ENCODE data around the gene MCAT. TPM values are rescaled to one million over a fixed set of nuclear protein-coding genes. Genes with fewer than 3 reads are reported as not detected.
"Not testable (repeated sequence)": the region's sequence is repeated elsewhere in the genome, so short reads cannot be mapped to it uniquely, and the experiment has no call there.

Gene MCAT
- total RNA-seq, 1 experiment from 2014 or later, result 17.5 TPM

DNA sequence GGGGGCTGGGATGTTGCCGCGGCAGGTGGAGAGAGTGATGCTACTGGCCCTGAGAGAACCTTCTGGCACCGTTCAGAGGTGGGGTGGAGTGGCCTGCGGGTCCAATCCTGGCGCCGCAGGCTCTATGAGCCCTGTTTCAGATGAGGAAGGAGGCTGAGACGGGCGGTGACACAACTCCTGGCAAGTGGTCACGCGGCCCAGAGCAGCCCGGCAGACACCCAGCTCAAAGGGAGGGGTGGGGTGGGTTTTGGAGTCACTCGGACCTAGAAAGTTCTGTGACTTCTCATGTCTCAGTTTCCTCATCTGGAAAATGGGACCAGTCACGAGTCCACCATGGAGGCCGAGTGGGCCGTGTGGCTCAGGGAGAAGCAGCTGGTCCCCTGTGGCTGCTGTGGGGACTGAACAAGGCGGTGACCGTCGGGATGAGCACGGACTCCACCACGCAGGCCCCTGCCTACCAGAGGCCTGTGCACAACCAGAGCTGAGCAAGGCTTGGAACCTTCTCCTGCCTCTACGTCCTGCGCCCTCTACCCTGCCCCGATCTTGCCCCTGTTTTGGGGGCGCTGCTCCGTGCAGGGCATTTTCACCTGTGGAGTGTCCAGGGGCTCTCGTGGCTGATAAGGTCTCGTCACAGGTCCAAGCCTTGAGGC lies 11.8 kb upstream of the MCAT start:
- no peak for DNase-seq (ENCODE audit: low read depth)

DNA sequence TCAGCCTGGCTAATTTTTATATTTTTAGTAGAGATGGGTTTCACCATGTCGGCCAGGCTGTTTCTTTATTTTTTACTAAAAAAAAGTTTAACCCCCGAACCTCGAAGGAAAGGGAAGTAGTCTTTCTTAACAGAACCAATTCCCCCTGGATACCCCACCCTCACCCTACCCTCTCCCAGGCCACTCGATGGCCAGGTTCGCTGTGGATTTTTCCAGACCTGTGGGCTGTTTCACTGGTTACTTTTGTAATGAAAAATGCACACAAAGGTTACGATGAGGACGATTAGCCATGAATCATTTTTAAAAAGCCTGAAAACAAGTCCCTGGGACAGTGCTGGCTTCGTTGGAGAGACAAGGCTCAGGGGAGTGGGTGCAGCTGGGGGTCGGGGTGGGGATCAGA lies 10.7 kb upstream of the MCAT start:
- no peak for DNase-seq (ENCODE audit: low read depth)

- peak; percentile 71 for DNase-seq (ENCODE audit: low read depth)
These were observed 9.3 kb upstream of the MCAT start for GRCh38 chr22:43152357-43153071.

DNA sequence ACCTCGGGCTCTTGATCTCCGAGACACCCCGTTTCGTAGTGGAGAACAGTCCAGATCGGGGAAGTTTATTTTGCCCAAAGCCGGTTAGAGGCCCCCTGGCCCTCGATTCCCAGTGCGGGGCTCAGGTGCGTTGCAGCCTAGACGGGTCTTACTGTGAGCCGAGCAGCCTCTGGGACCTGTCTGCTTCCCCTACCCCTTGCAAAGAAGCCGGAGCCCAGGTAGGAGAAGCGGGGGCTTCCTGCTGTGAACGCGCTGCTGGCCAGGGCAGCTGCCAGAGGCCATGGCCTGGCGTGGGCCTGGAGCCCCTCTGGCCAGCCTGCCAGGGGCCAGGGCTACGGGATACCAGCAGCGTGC lies 8.8 kb upstream of the MCAT start:
- DNase-seq (ENCODE audit: low read depth), result no peak

DNA sequence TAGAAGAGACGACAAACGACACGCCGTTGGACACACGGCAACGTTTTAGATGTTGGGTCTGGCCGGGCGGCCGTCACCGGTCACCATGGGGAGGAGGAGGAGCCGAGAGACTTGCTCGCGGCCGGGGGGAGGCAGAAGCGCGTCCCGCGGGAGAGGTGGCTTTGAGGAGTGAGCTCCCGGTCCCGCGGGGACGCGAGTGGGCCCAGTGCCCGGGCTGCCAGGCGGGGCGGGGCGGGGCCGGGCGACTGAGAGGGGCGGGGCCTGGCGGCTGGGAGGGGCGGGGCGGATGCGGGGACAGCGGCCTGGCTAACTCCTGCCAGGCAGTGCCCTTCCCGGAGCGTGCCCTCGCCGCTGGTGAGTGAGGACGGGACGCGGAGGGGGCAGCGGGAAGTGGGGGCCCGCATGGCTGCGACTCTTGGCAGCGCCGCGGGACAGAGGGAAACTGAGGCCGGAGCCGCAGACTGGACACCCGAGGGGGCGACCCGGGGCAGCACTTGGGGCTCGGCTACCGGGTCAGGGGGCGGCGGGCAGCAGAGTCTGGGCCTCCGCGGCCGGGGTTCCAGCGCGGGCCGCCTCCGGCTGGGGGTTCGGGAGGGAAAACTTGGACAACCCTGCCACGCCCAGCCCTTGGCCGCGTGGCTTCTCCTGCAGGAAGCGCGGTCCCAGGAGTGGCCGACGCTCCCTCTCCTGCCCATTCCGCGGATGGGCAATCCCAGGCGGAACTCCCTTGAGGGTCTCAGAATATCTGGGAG lies 8.2 kb upstream of the MCAT start, which contains the start of gene TSPO:
TSPO (plus strand) TSS at position 309 of the 752 bp plus-strand sequence. CDS start 7,680 bp downstream, outside the sequence.
- DNase-seq (ENCODE audit: low read depth), result peak; percentile 58

DNA sequence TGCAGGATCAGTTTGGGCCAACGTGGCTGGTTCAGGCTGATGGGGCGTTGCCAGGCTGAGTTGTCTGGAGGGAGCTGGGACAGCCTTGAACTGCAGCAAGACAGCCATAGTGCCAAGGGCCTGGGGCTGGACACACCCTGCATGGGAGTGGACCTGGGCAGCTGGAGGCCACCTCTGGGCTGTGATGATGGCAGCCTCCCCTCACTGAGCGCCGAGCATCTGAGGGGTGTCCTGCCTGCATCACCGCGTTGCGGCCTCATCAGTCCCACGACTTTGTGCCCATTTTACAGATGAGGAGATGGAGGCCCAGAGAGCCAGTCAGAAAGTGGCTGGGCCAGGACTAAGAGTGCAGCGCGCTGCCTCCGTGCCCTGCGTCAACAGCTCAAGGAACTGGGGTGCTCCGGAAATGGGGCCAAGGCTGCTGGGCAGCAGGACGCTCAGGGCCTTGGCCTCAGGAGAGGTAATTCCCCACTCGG lies 7.6 kb upstream of the MCAT start:
- no peak for DNase-seq (ENCODE audit: low read depth)

DNA sequence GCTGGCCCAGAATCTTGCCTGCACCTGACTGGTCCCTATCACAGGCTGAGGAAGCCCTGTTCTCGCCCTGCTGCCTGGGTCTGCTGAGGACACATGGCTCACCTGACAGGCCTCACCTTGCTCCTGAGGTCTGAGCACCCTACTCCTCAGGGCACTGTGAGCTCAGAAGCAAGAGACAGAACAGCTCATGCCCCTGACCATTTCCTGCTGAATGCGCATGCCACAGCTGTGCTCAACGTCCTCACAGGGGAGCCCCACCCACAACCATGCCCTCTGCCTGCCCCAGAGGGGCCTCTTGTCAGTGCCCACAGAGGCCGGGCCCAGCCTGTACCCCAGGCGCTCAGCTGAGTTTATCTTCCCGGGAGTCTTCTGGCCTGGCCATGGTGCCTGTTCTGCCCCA lies 5.4 kb upstream of the MCAT start:
- DNase-seq (ENCODE audit: low read depth), result no peak

DNA sequence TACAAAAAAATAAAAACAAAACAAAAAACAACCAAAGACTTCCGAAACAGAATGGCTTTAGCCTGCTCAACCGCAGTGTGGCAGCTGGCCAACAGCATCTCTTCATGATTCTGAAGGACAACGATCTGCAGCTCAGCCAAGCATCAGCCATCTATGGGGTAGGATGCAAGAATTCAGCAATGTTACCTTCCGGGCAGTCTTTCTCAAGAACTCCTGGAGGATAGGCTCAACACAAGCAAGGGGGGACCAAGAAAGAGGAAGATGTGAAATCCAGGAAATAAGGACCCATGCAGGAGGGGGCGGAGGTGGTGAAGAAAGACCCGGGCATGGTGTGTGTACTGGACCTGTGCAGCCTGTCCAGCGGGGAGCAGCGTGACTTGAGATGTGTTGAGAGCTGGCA lies 4.6 kb upstream of the MCAT start:
- no peak for DNase-seq (ENCODE audit: low read depth)

DNA sequence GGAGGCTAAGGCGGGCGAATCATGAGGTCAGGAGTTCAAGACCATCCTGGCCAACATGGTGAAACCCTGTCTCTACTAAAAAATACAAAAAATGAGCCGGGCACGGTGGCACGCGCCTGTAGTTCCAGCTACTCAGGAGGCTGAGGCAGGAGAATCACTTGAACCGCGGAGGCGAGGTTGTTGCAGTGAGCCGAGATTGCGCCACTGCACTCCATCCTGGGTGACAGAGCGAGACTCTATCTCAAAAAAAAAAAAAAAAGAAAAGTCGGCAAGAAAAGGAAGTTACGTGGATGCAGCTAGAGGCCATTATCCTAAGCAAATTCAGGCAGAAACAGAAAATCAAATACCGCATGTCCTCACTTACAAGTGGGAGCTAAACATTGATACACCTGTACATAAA lies 3.1 kb upstream of the MCAT start:
- DNase-seq (ENCODE audit: low read depth), result not testable (repeated sequence)

DNA sequence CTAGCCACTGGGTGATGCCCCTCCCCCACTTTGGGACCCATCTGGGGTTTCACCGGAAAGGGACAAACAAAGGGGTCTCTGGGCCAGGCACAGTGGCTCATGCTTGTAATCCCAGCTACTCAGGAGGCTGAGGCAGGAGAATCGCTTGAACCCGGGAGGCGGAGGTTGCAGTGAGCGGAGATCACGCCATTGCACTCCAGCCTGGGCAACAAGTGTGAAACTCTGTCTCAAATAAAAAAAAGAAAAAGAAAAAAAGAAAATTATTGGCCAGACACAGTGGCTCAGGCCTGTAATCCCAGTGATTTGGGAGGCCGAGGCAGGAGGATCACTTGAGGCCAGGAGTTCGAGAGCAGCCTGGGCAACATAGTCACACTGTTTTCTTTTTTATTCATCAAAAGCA lies 2.2 kb upstream of the MCAT start:
- not testable (repeated sequence) for DNase-seq (ENCODE audit: low read depth)

DNA sequence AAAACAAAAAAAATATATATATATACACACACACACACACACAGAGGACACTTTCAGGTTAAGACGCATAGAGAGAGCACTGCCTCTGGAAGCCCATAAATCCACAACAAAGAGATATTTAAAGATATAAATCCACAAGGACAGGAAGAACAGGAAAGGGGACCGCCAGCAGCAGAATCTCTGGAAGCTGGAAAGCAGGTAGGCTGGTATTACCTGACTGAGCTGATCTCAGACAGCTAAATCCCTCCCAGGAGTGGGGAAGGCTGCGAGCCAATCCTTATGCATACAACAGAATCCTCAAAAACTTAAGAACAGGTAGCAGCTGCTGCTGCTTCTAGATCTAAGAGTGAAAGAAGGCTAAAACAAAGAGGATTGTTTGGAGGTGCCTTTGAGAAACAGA lies 1.8 kb upstream of the MCAT start:
- no peak for DNase-seq (ENCODE audit: low read depth)

DNA sequence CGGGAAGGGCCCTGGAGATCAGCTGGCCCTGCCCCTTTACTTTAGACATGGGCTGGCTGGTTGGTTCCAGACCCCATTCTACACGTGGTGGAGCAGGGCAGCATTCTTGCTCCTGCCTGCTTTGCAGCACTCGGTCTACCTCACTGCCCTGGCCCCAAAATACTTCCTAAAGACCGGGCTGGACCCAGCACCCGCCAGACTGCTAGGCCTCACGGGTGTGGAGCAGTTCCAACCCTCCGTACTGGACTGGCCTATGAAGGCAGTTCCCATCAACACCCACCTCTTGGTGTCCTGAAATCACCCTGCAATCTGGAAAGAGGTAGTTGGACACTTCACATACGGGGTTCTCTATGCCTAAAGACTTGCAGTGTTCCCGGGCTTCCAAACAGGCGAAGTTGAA lies 6.4 kb downstream of the MCAT start:
- no peak for DNase-seq (ENCODE audit: low read depth)

DNA sequence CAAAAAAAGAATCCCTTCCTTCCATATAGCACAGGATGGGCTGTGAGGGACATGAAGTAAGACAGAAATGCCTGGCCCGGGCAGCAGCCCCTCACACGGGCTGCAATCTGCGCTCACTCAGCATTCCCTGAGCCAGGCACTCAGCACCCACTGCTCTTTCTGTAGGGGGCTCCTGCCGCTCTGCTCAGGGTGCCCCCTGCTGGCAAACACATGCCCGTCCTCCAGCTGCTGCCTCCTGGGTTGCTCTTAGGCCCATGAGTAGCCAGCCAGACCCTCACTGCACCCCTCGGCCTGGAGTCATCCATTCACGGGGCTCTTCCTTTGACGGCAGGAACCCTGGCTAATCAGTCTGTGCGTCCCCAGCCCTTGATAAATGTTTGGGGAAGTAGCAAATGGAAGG lies 6.9 kb downstream of the MCAT start:
- no peak for DNase-seq (ENCODE audit: low read depth)

DNA sequence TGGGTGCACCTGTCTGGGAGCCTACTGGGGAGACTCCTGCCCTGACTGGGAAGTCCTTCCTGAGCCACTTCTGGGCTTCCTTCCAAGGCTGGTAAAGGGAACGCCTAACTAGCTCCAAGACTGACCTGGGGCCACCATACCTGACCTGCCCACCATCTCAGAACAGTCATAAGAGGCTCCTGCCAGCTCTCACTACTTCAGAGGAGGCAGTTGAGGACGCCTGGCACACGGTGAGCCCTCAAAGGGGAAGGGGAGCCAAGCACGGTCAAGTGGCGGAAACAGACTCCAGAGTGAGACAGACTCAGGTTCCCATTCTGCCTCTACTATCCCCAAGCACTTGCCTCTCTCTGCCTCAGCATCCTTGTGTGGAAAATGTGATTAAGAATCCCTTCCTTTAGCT lies 7.6 kb downstream of the MCAT start:
- DNase-seq (ENCODE audit: low read depth), result no peak

- no peak for DNase-seq (ENCODE audit: low read depth)
These were observed 8.6 kb downstream of the MCAT start for GRCh38 chr22:43134553-43134952.

DNA sequence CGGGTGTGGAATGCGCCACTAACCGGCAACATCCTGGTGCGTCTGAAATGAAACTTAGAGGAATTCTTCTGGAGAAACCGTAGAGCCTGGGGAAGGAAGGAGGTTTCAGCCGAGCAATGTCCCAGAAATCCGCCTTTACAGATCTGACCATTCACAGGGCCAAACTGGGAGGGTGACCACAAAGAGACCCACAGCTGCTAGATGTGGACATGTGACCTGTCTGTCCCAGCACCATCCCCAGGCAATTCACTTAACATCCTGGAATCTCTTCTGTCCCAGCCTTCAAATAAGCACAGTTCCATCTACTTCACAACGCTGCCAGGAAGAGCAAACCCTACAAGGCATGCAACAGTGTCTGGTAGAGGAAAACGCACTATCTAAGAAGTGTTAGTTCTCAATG lies 9.8 kb downstream of the MCAT start:
- peak; percentile 75 for DNase-seq (ENCODE audit: low read depth)

DNA sequence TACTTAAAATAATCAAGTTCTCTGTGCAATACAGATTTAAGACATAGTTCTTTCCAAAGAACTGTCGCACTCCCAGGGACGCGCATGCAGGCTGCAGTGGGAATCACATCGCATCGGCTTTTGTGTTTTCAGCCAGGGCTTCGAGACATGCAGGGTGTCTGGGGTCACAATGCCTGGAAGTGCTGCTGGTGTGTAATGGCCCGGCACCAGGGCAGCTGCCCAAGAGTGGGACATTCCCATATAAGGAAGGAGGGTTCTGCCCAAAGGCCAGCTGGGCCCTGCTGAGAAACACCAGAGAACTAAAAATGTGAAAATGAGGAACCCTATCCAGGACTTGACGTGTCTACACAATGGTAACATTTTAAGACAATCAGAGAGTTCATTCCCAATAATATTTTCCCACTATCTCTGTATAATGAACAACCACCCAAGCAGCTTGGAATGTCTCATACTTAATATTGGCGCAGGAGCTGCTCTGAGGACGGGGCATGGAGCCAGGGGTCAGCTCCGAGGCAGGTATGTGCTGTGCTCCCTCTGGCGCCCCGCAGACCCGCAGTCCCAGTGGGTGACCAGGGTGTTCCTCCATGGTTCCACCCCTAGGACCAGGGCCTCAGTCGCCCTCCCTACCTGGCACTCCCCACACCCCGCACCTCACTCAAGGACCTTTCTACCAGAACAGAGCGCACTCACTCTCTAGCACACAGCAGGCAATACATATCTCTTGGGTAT lies 11.3 kb downstream of the MCAT start:
- no peak for DNase-seq (ENCODE audit: low read depth)

DNA sequence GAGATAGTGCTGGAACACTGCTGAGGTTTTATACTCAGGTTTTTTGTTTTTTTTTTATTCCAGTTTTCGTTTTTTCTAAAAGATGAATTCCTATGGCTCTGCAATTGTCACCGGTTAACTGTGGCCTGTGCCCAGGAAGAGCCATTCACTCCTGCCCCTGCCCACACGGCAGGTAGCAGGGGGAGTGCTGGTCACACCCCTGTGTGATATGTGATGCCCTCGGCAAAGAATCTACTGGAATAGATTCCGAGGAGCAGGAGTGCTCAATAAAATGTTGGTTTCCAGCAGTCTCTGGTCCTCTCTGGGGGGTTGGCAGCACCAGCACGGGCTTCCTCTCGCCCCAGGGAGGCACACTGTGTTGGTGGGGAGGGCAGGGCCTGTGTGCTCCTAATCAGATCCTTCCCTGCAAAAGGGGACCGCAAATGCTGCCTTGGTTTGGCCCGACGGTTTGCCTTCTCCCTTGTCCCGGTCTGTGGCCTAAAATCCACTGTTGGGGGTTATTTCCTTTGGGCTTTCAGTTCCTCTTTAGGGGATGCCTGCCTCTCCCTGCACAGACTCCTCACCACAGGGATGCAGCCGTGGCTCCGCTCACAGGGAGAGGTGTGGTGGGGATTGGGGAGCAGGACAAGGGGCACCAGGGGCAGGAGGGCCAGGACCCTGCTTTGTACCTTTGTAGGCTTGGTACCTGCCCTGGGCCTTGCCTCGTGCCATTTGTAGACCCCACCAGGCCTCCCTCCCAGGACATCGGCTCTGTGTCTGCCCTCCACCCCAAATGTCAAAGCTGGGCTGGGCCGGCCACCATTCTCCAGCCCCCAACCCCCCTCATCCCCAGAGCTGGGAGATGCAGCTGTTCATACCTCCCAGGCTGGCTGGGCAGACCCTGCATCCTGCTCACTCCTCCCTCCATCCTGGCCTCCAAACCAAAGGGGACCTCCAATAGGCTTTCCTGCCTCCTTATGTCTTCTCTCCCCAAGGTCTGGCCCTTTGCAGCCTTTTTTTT lies 13.5 kb downstream of the MCAT start:
- no peak for DNase-seq (ENCODE audit: low read depth)

- DNase-seq (ENCODE audit: low read depth), result no peak
These were observed 14.2 kb downstream of the MCAT start for GRCh38 chr22:43128928-43129424.

DNA sequence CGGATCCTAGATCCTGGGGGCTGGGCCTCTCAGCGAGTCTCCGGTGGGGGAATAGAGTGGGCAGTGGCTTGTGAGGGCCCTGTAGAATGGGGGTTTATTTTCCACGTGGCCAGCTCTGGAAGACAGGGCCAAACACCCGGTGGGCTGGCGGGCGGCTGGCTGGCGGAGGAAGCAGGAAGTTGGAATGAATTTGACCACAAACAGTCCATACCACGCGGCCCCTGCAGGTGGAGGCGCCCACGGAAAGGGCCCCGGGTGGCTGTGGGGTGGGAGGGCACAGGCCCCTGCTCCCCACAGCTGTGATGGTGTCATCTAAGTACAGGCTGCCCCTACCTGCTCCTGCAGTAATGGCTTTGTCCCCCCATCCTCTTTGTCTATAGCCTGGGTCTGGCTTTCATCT lies 15.1 kb downstream of the MCAT start:
- DNase-seq (ENCODE audit: low read depth), result no peak
